IPS-18c (cell line): ENCODE data around the gene SS18L1.
"Not testable (repeated sequence)": the region's sequence is repeated elsewhere in the genome, so short reads cannot be mapped to it uniquely, and the experiment has no call there.

Experiments used
- H3K4me3 ChIP-seq: 2 replicates; pipeline ENCODE4 v1.7.0; 2013; ENCODE audit warnings: low read depth, mild to moderate bottlenecking, low read length, moderate library complexity; ENCODE audit not compliant: insufficient read depth
- H3K9me3 ChIP-seq: one replicate; pipeline ENCODE4 v1.6.1; 2013; ENCODE audit warnings: mild to moderate bottlenecking, low read length, moderate library complexity; ENCODE audit not compliant: control insufficient read depth, insufficient read depth

SS18L1 gene

GRCh38 chr20:62146019-62146755 lies 2.6 kb downstream of the SS18L1 start:
- Histone ChIP-seq H3K4me3 (no peak overlapping the region), H3K9me3 (no peaks in the 10 kb centered on the region)

- Histone ChIP-seq H3K9me3 (no peaks in the 10 kb centered on the region), H3K4me3 (no peak overlapping the region)
These were observed 3.6 kb downstream of the SS18L1 start for GRCh38 chr20:62147125-62147524.

GRCh38 chr20:62147528-62147927 lies 4.0 kb downstream of the SS18L1 start:
- H3K4me3 ChIP-seq, result no peak overlapping the region
- H3K9me3 ChIP-seq, result no peaks in the 10 kb centered on the region

GRCh38 chr20:62148383-62148782 lies 4.8 kb downstream of the SS18L1 start:
- H3K4me3 ChIP-seq, H3K9me3 ChIP-seq: not testable (repeated sequence)

GRCh38 chr20:62148908-62149314 lies 5.3 kb downstream of the SS18L1 start:
- Histone ChIP-seq H3K4me3 (no peak overlapping the region), H3K9me3 (no peaks in the 10 kb centered on the region)

- Histone ChIP-seq H3K9me3 (no peaks in the 10 kb centered on the region), H3K4me3 (no peak overlapping the region)
These were observed 6.2 kb downstream of the SS18L1 start for GRCh38 chr20:62149532-62150309.

- no peaks in the 10 kb centered on the region for H3K9me3 ChIP-seq
- no peak overlapping the region for H3K4me3 ChIP-seq
These were observed 6.7 kb downstream of the SS18L1 start for GRCh38 chr20:62150310-62150575.

- no peak overlapping the region for H3K4me3 ChIP-seq
These were observed 7.7 kb downstream of the SS18L1 start for GRCh38 chr20:62151225-62151624.

GRCh38 chr20:62151835-62152364 lies 8.3 kb downstream of the SS18L1 start:
- Histone ChIP-seq H3K9me3 (no peaks in the 10 kb centered on the region), H3K4me3 (no peak overlapping the region)

More at GRCh38 chr20:62151225-62151624, 7.7 kb downstream of the SS18L1 start:
- no peaks in the 10 kb centered on the region for H3K9me3 ChIP-seq

- H3K9me3 ChIP-seq, result no peaks in the 10 kb centered on the region
- H3K4me3 ChIP-seq, result no peak overlapping the region
These were observed 12.1 kb downstream of the SS18L1 start for GRCh38 chr20:62155428-62156253.

GRCh38 chr20:62156254-62156556 lies 12.6 kb downstream of the SS18L1 start:
- no peak overlapping the region for H3K4me3 ChIP-seq
- H3K9me3 ChIP-seq, result no peaks in the 10 kb centered on the region

GRCh38 chr20:62156592-62157386 lies 13.2 kb downstream of the SS18L1 start:
- no peak overlapping the region for H3K4me3 ChIP-seq
- H3K9me3 ChIP-seq, result no peaks in the 10 kb centered on the region

- Histone ChIP-seq H3K4me3 (no peak overlapping the region), H3K9me3 (no peaks in the 10 kb centered on the region)
These were observed 14.0 kb downstream of the SS18L1 start for GRCh38 chr20:62157387-62158087.

GRCh38 chr20:62158088-62158400 lies 14.5 kb downstream of the SS18L1 start:
- Histone ChIP-seq H3K4me3 (no peak overlapping the region), H3K9me3 (no peaks in the 10 kb centered on the region)

GRCh38 chr20:62158541-62158940 lies 15.0 kb downstream of the SS18L1 start:
- H3K4me3 ChIP-seq, result no peak overlapping the region
- H3K9me3 ChIP-seq, result no peaks in the 10 kb centered on the region

- Histone ChIP-seq H3K4me3 (no peak overlapping the region), H3K9me3 (no peaks in the 10 kb centered on the region)
These were observed 15.5 kb downstream of the SS18L1 start for GRCh38 chr20:62159052-62159451.

GRCh38 chr20:62159839-62160238 lies 16.3 kb downstream of the SS18L1 start:
- no peak overlapping the region for H3K4me3 ChIP-seq

More at GRCh38 chr20:62159839-62160238, 16.3 kb downstream of the SS18L1 start:
- H3K9me3 ChIP-seq, result no peaks in the 10 kb centered on the region
